ENCODE results near the gene SLC1A7. TPM values are rescaled to one million over a fixed set of nuclear protein-coding genes. Genes with fewer than 3 reads are reported as not detected.

Gene SLC1A7
- total and polyA plus RNA-seq, 2 of the 13 experiments (the other 11 are each of a cell fraction or from before 2014, with no cell fraction given) = 0.04 to 2.0 TPM

DNA sequence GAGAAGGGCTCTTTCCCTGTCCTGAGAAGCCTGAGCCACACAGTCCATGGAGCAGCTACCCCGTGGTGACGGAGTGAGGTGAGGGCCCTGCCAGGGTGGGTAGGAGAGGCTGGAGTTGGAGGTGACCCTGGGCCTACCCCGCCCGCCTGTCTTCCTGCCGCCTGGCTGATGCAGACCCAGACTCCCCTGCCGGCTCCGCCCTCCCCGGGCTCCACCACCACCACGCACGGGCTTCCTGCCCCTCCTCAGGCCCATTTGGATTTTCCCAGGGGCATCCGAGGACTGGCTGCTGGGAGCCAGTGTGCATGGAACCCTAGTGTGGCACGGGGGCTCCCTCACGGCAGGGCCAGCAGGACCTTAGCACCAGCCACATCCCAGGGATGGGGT lies 47.9 kb downstream of the SLC1A7 start (continued):
- TF ChIP-seq, protein P1, sequence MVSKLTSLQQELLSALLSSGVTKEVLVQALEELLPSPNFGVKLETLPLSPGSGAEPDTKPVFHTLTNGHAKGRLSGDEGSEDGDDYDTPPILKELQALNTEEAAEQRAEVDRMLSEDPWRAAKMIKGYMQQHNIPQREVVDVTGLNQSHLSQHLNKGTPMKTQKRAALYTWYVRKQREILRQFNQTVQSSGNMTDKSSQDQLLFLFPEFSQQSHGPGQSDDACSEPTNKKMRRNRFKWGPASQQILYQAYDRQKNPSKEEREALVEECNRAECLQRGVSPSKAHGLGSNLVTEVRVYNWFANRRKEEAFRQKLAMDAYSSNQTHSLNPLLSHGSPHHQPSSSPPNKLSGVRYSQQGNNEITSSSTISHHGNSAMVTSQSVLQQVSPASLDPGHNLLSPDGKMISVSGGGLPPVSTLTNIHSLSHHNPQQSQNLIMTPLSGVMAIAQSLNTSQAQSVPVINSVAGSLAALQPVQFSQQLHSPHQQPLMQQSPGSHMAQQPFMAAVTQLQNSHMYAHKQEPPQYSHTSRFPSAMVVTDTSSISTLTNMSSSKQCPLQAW (CRISPR knock-in tag; IDR thresholded peaks at IDR 0.05) = no peak; the same call in 1 of the 2 replicates
- TF ChIP-seq, protein P2, sequence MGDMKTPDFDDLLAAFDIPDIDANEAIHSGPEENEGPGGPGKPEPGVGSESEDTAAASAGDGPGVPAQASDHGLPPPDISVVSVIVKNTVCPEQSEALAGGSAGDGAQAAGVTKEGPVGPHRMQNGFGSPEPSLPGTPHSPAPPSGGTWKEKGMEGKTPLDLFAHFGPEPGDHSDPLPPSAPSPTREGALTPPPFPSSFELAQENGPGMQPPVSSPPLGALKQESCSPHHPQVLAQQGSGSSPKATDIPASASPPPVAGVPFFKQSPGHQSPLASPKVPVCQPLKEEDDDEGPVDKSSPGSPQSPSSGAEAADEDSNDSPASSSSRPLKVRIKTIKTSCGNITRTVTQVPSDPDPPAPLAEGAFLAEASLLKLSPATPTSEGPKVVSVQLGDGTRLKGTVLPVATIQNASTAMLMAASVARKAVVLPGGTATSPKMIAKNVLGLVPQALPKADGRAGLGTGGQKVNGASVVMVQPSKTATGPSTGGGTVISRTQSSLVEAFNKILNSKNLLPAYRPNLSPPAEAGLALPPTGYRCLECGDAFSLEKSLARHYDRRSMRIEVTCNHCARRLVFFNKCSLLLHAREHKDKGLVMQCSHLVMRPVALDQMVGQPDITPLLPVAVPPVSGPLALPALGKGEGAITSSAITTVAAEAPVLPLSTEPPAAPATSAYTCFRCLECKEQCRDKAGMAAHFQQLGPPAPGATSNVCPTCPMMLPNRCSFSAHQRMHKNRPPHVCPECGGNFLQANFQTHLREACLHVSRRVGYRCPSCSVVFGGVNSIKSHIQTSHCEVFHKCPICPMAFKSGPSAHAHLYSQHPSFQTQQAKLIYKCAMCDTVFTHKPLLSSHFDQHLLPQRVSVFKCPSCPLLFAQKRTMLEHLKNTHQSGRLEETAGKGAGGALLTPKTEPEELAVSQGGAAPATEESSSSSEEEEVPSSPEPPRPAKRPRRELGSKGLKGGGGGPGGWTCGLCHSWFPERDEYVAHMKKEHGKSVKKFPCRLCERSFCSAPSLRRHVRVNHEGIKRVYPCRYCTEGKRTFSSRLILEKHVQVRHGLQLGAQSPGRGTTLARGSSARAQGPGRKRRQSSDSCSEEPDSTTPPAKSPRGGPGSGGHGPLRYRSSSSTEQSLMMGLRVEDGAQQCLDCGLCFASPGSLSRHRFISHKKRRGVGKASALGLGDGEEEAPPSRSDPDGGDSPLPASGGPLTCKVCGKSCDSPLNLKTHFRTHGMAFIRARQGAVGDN (CRISPR knock-in tag; IDR thresholded peaks at IDR 0.05) = peak; percentile 65
- TF ChIP-seq HDAC2 (CRISPR knock-in tag; IDR thresholded peaks at IDR 0.05) = no peak
- peak; percentile 47; the same call in 1 of the 2 replicates for TF ChIP-seq GABPB1 (CRISPR knock-in tag; IDR thresholded peaks at IDR 0.05)
- TF ChIP-seq ZNF543 (CRISPR knock-in tag; IDR thresholded peaks at IDR 0.05) = no peak
- TF ChIP-seq ZNF713 (CRISPR knock-in tag; IDR thresholded peaks at IDR 0.05) = no peak
- TF ChIP-seq, protein P3, sequence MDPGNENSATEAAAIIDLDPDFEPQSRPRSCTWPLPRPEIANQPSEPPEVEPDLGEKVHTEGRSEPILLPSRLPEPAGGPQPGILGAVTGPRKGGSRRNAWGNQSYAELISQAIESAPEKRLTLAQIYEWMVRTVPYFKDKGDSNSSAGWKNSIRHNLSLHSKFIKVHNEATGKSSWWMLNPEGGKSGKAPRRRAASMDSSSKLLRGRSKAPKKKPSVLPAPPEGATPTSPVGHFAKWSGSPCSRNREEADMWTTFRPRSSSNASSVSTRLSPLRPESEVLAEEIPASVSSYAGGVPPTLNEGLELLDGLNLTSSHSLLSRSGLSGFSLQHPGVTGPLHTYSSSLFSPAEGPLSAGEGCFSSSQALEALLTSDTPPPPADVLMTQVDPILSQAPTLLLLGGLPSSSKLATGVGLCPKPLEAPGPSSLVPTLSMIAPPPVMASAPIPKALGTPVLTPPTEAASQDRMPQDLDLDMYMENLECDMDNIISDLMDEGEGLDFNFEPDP (CRISPR knock-in tag; conservative IDR thresholded peaks at IDR 0.05) = no peak
- 0 out of 2 replicates have a peak, but pooled peaks have one; percentile 35 for TF ChIP-seq ZKSCAN5 (CRISPR knock-in tag; IDR thresholded peaks at IDR 0.05)
- no peak for TF ChIP-seq HNRNPUL1 (IDR thresholded peaks at IDR 0.05; ENCODE audit: low read depth, low read length)
- no peak for TF ChIP-seq SIN3B (IDR thresholded peaks at IDR 0.05; ENCODE audit: low read length)
- TF ChIP-seq TOE1 (CRISPR knock-in tag; IDR thresholded peaks at IDR 0.05) = no peak
- no peak for TF ChIP-seq RBFOX2 (IDR thresholded peaks at IDR 0.05; ENCODE audit: low read depth, low read length)
- no peak for TF ChIP-seq HCFC1 (IDR thresholded peaks at IDR 0.05; ENCODE audit: low read depth, low read length)
- peak; percentile 2 for TF ChIP-seq TEAD3 (CRISPR knock-in tag; optimal IDR thresholded peaks at IDR 0.05; ENCODE audit: borderline replicate concordance)
- 0 out of 2 replicates have a peak, but pooled peaks have one; percentile 7 for TF ChIP-seq TBX2 (CRISPR knock-in tag; IDR thresholded peaks at IDR 0.05; ENCODE audit: borderline replicate concordance)
- peak; percentile 51; the same call in 1 of the 2 replicates for TF ChIP-seq ZFX (CRISPR knock-in tag; IDR thresholded peaks at IDR 0.05; ENCODE audit: low read depth)
- TF ChIP-seq MBNL3 (CRISPR knock-in tag; conservative IDR thresholded peaks at IDR 0.05) = no peak
- 0 out of 2 replicates have a peak, but pooled peaks have one; percentile 5 for TF ChIP-seq ZNF850 (CRISPR knock-in tag; conservative IDR thresholded peaks at IDR 0.05)
- no peak for TF ChIP-seq ZNF83 (CRISPR knock-in tag; IDR thresholded peaks at IDR 0.05; ENCODE audit: borderline replicate concordance)
- TF ChIP-seq, protein P4, sequence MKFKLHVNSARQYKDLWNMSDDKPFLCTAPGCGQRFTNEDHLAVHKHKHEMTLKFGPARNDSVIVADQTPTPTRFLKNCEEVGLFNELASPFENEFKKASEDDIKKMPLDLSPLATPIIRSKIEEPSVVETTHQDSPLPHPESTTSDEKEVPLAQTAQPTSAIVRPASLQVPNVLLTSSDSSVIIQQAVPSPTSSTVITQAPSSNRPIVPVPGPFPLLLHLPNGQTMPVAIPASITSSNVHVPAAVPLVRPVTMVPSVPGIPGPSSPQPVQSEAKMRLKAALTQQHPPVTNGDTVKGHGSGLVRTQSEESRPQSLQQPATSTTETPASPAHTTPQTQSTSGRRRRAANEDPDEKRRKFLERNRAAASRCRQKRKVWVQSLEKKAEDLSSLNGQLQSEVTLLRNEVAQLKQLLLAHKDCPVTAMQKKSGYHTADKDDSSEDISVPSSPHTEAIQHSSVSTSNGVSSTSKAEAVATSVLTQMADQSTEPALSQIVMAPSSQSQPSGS (CRISPR knock-in tag; IDR thresholded peaks at IDR 0.05) = no peak
- no peak for TF ChIP-seq NCOR1 (IDR thresholded peaks at IDR 0.05; ENCODE audit: borderline replicate concordance, low read length)
- no peak for TF ChIP-seq ZMYM4 (CRISPR knock-in tag; IDR thresholded peaks at IDR 0.05)
- TF ChIP-seq ZNF510 (CRISPR knock-in tag; IDR thresholded peaks at IDR 0.05; ENCODE audit: low read depth) = no peak
- no peak for TF ChIP-seq ZNF879 (CRISPR knock-in tag; IDR thresholded peaks at IDR 0.05)

Measured in HepG2 (cell line).